Fibroblast of lung (primary cell): ENCODE data around the gene DTL. TPM values are rescaled to one million over a fixed set of nuclear protein-coding genes. Genes with fewer than 3 reads are reported as not detected.
A peak's percentile ranks its signal among the peaks of the same experiment; 100 is the strongest.

ENCODE experiments used
- DNase-seq, 2 donors: peaks; one replicate each; pipeline versions ENCODE4 v3.0.0 to v3.0.0-alpha.2; 2010; ENCODE audit warnings: low read depth in 2 of 2
- H2AFZ ChIP-seq: 2 replicates; pipeline ENCODE4 v1.5.1; 2012; ENCODE audit warnings: low read length, control low read depth, inconsistent platforms
- H3K27ac ChIP-seq: 2 replicates; pipeline ENCODE4 v1.5.1; 2011; ENCODE audit warnings: low read length, control low read depth; ENCODE audit not compliant: insufficient read depth
- H3K27me3 ChIP-seq: 2 replicates; pipeline ENCODE4 v1.5.1; 2011; ENCODE audit warnings: mild to moderate bottlenecking, low read length; ENCODE audit not compliant: control insufficient read depth, insufficient read depth
- H3K36me3 ChIP-seq: 2 replicates; pipeline ENCODE4 v1.5.1; 2011; ENCODE audit warnings: low read length; ENCODE audit not compliant: control insufficient read depth, insufficient read depth
- H3K4me1 ChIP-seq: 2 replicates; pipeline ENCODE4 v1.5.1; 2011; ENCODE audit warnings: low read length; ENCODE audit not compliant: control insufficient read depth, insufficient read depth; ENCODE audit errors: extremely low read depth
- H3K4me2 ChIP-seq: 2 replicates; pipeline ENCODE4 v1.5.1; 2011; ENCODE audit warnings: low read length, control low read depth; ENCODE audit not compliant: insufficient read depth; ENCODE audit errors: extremely low read depth
- H3K4me3 ChIP-seq, 4 experiments: fragments of 200-600 bp in 1 of 4; sonication (generic) in 1 of 4; replicated peaks in 1 of 4; 2 replicates each; pipeline ENCODE4 v1.5.1; 2011 to 2016; ENCODE audit warnings: low read length in 4 of 4, low read depth in 3 of 4, mild to moderate bottlenecking in 3 of 4, control low read depth in 2 of 4, inconsistent platforms in 1 of 4, mixed read lengths in 1 of 4; ENCODE audit not compliant: insufficient read depth in 1 of 4; ENCODE audit errors: control extremely low read depth in 1 of 4
- H3K79me2 ChIP-seq: 2 replicates; pipeline ENCODE4 v1.5.1; 2012; ENCODE audit warnings: mild to moderate bottlenecking, low read length, inconsistent platforms; ENCODE audit not compliant: control insufficient read depth, insufficient read depth
- H3K9ac ChIP-seq: 2 replicates; pipeline ENCODE4 v1.5.1; 2011; ENCODE audit warnings: mild to moderate bottlenecking, low read length, control low read depth; ENCODE audit not compliant: insufficient read depth
- H3K9me3 ChIP-seq: 2 replicates; pipeline ENCODE4 v1.5.1; 2012; ENCODE audit warnings: low read depth, low read length; ENCODE audit not compliant: control insufficient read depth, insufficient read depth
- H4K20me1 ChIP-seq: 2 replicates; pipeline ENCODE4 v1.5.1; 2011; ENCODE audit warnings: low read length; ENCODE audit not compliant: control insufficient read depth, insufficient read depth; ENCODE audit errors: extremely low read depth
- CTCF ChIP-seq, 2 donors: IDR thresholded peaks in 1 of 2; conservative IDR thresholded peaks in 1 of 2; 1 replicate in 1 of 2; 2 replicates in 1 of 2; pipeline ENCODE4 v1.5.1; 2011 to 2012; ENCODE audit warnings: low read length in 2 of 2, control low read depth in 1 of 2, inconsistent platforms in 1 of 2, low read depth in 1 of 2, mild to moderate bottlenecking in 1 of 2
- EZH2 ChIP-seq: IDR thresholded peaks from 2 replicates; pipeline ENCODE4 v1.5.1; 2012; ENCODE audit warnings: low read length, control low read depth, mild to moderate bottlenecking; ENCODE audit errors: missing control alignments
- polyA plus RNA-seq, 2 donors: library from polyadenylated mRNA; depleted of rRNA in 1 of 2; stranded (reverse) in 1 of 2; unstranded in 1 of 2; fragments of >200 nt; gene quantifications; 2 replicates each; pipeline ENCODE4 v1.2.1, GENCODE V29; 2011 to 2012; ENCODE audit warnings: missing spikeins in 1 of 2
- total RNA-seq: library from RNA; depleted of rRNA; stranded (reverse); fragments of >200 nt; gene quantifications from 2 replicates; pipeline ENCODE4 v1.2.1, GENCODE V29; 2014

The DTL gene
- total and polyA plus RNA-seq, 2 donors (not counting 1 experiment from before 2014, with no cell fraction given): 2.8 to 8.7 TPM

DNA sequence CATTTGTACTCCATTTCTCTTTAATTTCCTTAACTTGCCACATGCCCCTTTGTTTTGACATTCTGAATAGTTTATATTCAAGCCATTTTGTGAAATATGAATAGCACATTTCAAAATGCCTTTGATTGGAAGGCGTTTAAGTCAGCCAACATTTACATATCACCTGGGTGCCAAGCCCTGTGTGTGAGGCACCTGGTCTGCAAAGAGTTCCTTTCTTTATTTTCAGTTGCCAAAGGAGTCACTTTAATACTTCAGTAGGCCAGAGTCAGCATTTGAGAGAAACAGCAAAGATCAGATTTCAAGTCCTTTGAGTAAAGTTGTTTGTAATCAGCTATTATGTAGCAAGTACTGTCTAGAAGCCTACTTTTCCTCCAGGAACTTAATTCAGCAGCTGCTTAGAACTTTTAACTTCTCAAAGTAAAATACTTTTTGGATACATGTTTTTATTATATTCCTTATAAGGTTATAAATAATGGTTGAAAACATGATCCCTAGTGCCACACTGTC, 70.8 kb downstream of the DTL start:
- peak in 1 of 2 donors; percentile 24 for DNase-seq
- H3K27ac ChIP-seq: no peak overlapping the region
- TF ChIP-seq CTCF (conservative IDR thresholded peaks at IDR 0.05 in 1 of 2, IDR thresholded peaks at IDR 0.05 in 1 of 2; ENCODE audit: low read depth in 1 of 2, low read length in 2 of 2): no peak
- TF ChIP-seq EZH2: no peak
- no peak overlapping the region for H3K9ac ChIP-seq
- H3K27me3 ChIP-seq: no peaks in the 10 kb centered on the region
- no peaks in the 10 kb centered on the region for H4K20me1 ChIP-seq
- H3K36me3 ChIP-seq: no peaks in the 10 kb centered on the region
- no peak overlapping the region for H3K4me2 ChIP-seq
- H3K9me3 ChIP-seq: no peaks in the 10 kb centered on the region
- H3K4me1 ChIP-seq: peaks cover 2% of the 10 kb centered on the region
- no peaks in the 10 kb centered on the region for H3K79me2 ChIP-seq
- H2AFZ ChIP-seq: no peak overlapping the region
- H3K4me3 ChIP-seq: no peak overlapping the region

GRCh38 chr1:212107481-212107880, 71.9 kb downstream of the DTL start:
- Histone ChIP-seq H3K79me2 (no peaks in the 10 kb centered on the region), H3K27me3 (no peaks in the 10 kb centered on the region), H3K36me3 (no peaks in the 10 kb centered on the region), H2AFZ (no peak overlapping the region), H3K4me2 (no peak overlapping the region), H3K4me3 (no peak overlapping the region), H4K20me1 (no peaks in the 10 kb centered on the region), H3K4me1 (peaks cover 2% of the 10 kb centered on the region), H3K27ac (no peak overlapping the region), H3K9me3 (no peaks in the 10 kb centered on the region), H3K9ac (no peak overlapping the region)
- no peak for TF ChIP-seq CTCF (conservative IDR thresholded peaks at IDR 0.05 in 1 of 2, IDR thresholded peaks at IDR 0.05 in 1 of 2; ENCODE audit: low read depth in 1 of 2, low read length in 2 of 2)
- TF ChIP-seq EZH2: no peak
- DNase-seq: no peak

GRCh38 chr1:212108187-212108586, 72.6 kb downstream of the DTL start:
- Histone ChIP-seq H3K9me3 (no peaks in the 10 kb centered on the region), H4K20me1 (no peaks in the 10 kb centered on the region), H3K36me3 (no peaks in the 10 kb centered on the region), H3K79me2 (no peaks in the 10 kb centered on the region), H3K9ac (no peak overlapping the region), H3K4me2 (no peak overlapping the region), H3K4me3 (no peak overlapping the region), H3K27ac (no peak overlapping the region), H3K4me1 (peaks cover 2% of the 10 kb centered on the region), H3K27me3 (no peaks in the 10 kb centered on the region), H2AFZ (no peak overlapping the region)
- DNase-seq: no peak
- TF ChIP-seq CTCF (conservative IDR thresholded peaks at IDR 0.05 in 1 of 2, IDR thresholded peaks at IDR 0.05 in 1 of 2; ENCODE audit: low read depth in 1 of 2, low read length in 2 of 2) (no peak), EZH2 (no peak)
